ENCODE results near the gene PRSS16. TPM values are rescaled to one million over a fixed set of nuclear protein-coding genes. Genes with fewer than 3 reads are reported as not detected.
"Not testable (repeated sequence)": the region's sequence is repeated elsewhere in the genome, so short reads cannot be mapped to it uniquely, and the experiment has no call there.

The PRSS16 gene
- total and polyA plus RNA-seq, 2 donors (not counting 3 experiments of a cell fraction or from before 2014, with no cell fraction given): not detected

GRCh38 chr6:27209659-27210269, 37.7 kb upstream of the PRSS16 start:
- H3K79me2 ChIP-seq (ENCODE audit: control insufficient read depth, insufficient read depth, low read length): no peaks in the 10 kb centered on the region
- H3K9me1 ChIP-seq (replicated peaks; ENCODE audit: control insufficient read depth, extremely low read depth, insufficient read depth, low read length): no peaks in the 10 kb centered on the region
- intact Hi-C loops (cut with micrococcal nuclease) (no loop called here), dilution Hi-C loops (cut with MboI; ENCODE audit: extremely low pct_ligation_motif_present, low sequenced_read_pairs) (no loop called here)
- no peaks in the 10 kb centered on the region for H3K9me3 ChIP-seq (replicated peaks; ENCODE audit: control insufficient read depth, insufficient read depth, low read length)
- no peaks in the 10 kb centered on the region for H3K4me1 ChIP-seq (ENCODE audit: control insufficient read depth, extremely low read depth, insufficient read depth, low read length)
- no peak overlapping the region for H3K27ac ChIP-seq (ENCODE audit: insufficient read depth, low read depth, low read length)
- BruUV-seq (replicated peaks): no TSS peak
- DNase-seq (ENCODE audit: low read depth, low spot score) (no peak), FAIRE-seq (no peak)
- POLR2A ChIA-PET: no interaction called here
- peaks cover 19 to 30% of the 10 kb centered on the region in 2 experiments for H3K27me3 ChIP-seq (ENCODE audit: control insufficient read depth in 2 of 2, insufficient read depth in 2 of 2, low read length in 2 of 2)
- CTCF ChIA-PET: no interaction called here
- H3K9ac ChIP-seq (replicated peaks; ENCODE audit: extremely low read depth, insufficient read depth, low read length): no peak overlapping the region
- TF ChIP-seq GATA2 (IDR thresholded peaks at IDR 0.05; ENCODE audit: insufficient read depth, insufficient read length, low read depth, low read length): no peak
- H3K36me3 ChIP-seq (ENCODE audit: control insufficient read depth in 2 of 2, extremely low read depth in 1 of 2, insufficient read depth in 2 of 2, low read length in 2 of 2): no peaks in the 10 kb centered on the region
- H3K4me2 ChIP-seq (ENCODE audit: insufficient read depth, low read length): no peak overlapping the region
- H2AFZ ChIP-seq (ENCODE audit: low read depth, low read length): no peak overlapping the region
- no peak overlapping the region for H3K4me3 ChIP-seq (replicated peaks in 1 of 3; ENCODE audit: insufficient read depth in 1 of 3, low read depth in 1 of 3, low read length in 3 of 3)
- no peaks in the 10 kb centered on the region for H4K20me1 ChIP-seq (replicated peaks; ENCODE audit: control insufficient read depth, extremely low read depth, insufficient read depth, low read length)

GRCh38 chr6:27213091-27213517, 34.4 kb upstream of the PRSS16 start:
- BruUV-seq (replicated peaks); H2AFZ ChIP-seq (ENCODE audit: low read depth, low read length); H3K9me3 ChIP-seq (replicated peaks; ENCODE audit: control insufficient read depth, insufficient read depth, low read length); H3K9ac ChIP-seq (replicated peaks; ENCODE audit: extremely low read depth, insufficient read depth, low read length); H3K9me1 ChIP-seq (replicated peaks; ENCODE audit: control insufficient read depth, extremely low read depth, insufficient read depth, low read length); H3K4me1 ChIP-seq (ENCODE audit: control insufficient read depth, extremely low read depth, insufficient read depth, low read length); H3K4me3 ChIP-seq (replicated peaks in 1 of 3; ENCODE audit: insufficient read depth in 1 of 3, low read depth in 1 of 3, low read length in 3 of 3); H3K27me3 ChIP-seq (ENCODE audit: control insufficient read depth in 2 of 2, insufficient read depth in 2 of 2, low read length in 2 of 2); H3K27ac ChIP-seq (ENCODE audit: insufficient read depth, low read depth, low read length); dilution Hi-C loops (cut with MboI; ENCODE audit: extremely low pct_ligation_motif_present, low sequenced_read_pairs); DNase-seq (ENCODE audit: low read depth, low spot score); H3K79me2 ChIP-seq (ENCODE audit: control insufficient read depth, insufficient read depth, low read length); H3K4me2 ChIP-seq (ENCODE audit: insufficient read depth, low read length); intact Hi-C loops (cut with micrococcal nuclease); POLR2A ChIA-PET; H4K20me1 ChIP-seq (replicated peaks; ENCODE audit: control insufficient read depth, extremely low read depth, insufficient read depth, low read length); H3K36me3 ChIP-seq (ENCODE audit: control insufficient read depth in 2 of 2, extremely low read depth in 1 of 2, insufficient read depth in 2 of 2, low read length in 2 of 2): not testable (repeated sequence)
- FAIRE-seq: peak; percentile 59
- CTCF ChIA-PET: interaction anchor here (2.2 kb wide), 1 partner anchor 86 kb away, joined by 5 read pairs; no protein-coding TSS in a partner anchor

All from endothelial cell of umbilical vein (primary cell).